ENCODE data around the gene RCN2.
"Not testable (repeated sequence)": the region's sequence is repeated elsewhere in the genome, so short reads cannot be mapped to it uniquely, and the experiment has no call there.

GRCh38 chr15:76899176-76899930 is 32.2 kb upstream of the RCN2 start:
- TF ChIP-seq KMT2B (CRISPR knock-in tag; IDR thresholded peaks at IDR 0.05); ZMYM2 (CRISPR knock-in tag; IDR thresholded peaks at IDR 0.05); EZH2 (conservative IDR thresholded peaks at IDR 0.05; ENCODE audit: low read depth, low read length): not testable (repeated sequence)
